ENCODE data around the gene SEL1L2. TPM values are rescaled to one million over a fixed set of nuclear protein-coding genes. Genes with fewer than 3 reads are reported as not detected.

The SEL1L2 gene
- polyA plus RNA-seq, 1 experiment: not detected

- Histone ChIP-seq H3K27ac (ENCODE audit: low read depth, low read length) (no peak overlapping the region), H3K9me3 (ENCODE audit: control insufficient read depth, insufficient read depth, low read length) (peaks cover 3% of the 10 kb centered on the region), H3K27me3 (ENCODE audit: control insufficient read depth, insufficient read depth, low read length) (no peaks in the 10 kb centered on the region), H3K4me3 (ENCODE audit: low read depth, low read length) (no peak overlapping the region)
- TF ChIP-seq CTCF (IDR thresholded peaks at IDR 0.05; ENCODE audit: low read depth, low read length): no peak
- ChIA-PET POLR2A (no interaction called here), CTCF (no interaction called here)
- DNase-seq (ENCODE audit: low read depth, low spot score): no peak
Measured at GRCh38 chr20:13909067-13909466, 81.3 kb downstream of the SEL1L2 start.

DNA sequence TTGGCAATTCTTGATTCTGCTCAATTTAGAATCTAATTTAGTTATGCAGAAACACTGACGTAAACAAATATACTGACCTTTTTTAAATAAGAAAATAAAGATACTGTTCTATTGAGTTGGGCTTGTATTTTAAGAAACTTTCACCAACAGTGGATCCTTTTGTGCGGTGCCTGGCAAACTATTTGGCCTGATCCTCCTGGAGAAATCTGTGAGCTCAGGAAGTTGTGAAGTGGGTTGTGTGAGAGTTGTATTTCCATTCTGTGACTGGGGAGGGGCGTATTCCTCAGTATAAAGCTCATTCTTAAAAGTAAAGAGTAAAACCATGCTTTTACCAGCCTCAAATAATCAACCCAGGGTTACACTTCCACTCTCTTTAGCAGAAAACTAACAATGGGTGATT lies 85.6 kb downstream of the SEL1L2 start:
- CTCF ChIA-PET: no interaction called here
- H3K4me3 ChIP-seq (ENCODE audit: low read depth, low read length): no peak overlapping the region
- H3K27ac ChIP-seq (ENCODE audit: low read depth, low read length): no peak overlapping the region
- POLR2A ChIA-PET: no interaction called here
- DNase-seq (ENCODE audit: low read depth, low spot score): no peak
- peaks cover 5% of the 10 kb centered on the region for H3K9me3 ChIP-seq (ENCODE audit: control insufficient read depth, insufficient read depth, low read length)
- no peaks in the 10 kb centered on the region for H3K27me3 ChIP-seq (ENCODE audit: control insufficient read depth, insufficient read depth, low read length)
- no peak for TF ChIP-seq CTCF (IDR thresholded peaks at IDR 0.05; ENCODE audit: low read depth, low read length)

DNA sequence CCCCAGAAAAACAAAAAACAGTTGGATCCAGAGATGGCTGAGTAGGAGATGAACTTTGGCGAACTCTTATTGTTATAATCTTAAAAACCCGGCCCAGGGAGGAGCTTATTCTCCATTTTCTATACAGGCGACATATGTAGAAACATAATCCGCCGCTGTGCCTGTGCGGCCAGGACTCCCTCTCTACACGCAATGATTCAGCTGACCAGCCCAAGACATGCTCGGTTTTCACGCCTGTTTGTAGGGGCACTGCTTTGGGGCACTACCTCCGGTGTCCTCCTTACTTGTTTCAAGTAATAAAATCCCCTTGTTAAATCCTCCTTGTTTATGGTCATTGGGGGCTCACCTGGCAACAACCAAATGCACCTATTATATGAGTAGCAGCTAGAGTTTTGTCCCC lies 89.9 kb downstream of the SEL1L2 start:
- H3K4me3 ChIP-seq (ENCODE audit: low read depth, low read length): no peak overlapping the region
- peaks cover 3% of the 10 kb centered on the region; the same call in 1 of the 2 replicates for H3K9me3 ChIP-seq (ENCODE audit: control insufficient read depth, insufficient read depth, low read length)
- H3K27me3 ChIP-seq (ENCODE audit: control insufficient read depth, insufficient read depth, low read length): no peaks in the 10 kb centered on the region
- DNase-seq (ENCODE audit: low read depth, low spot score): no peak
- TF ChIP-seq CTCF (IDR thresholded peaks at IDR 0.05; ENCODE audit: low read depth, low read length): no peak
- CTCF ChIA-PET: no interaction called here
- no peak overlapping the region for H3K27ac ChIP-seq (ENCODE audit: low read depth, low read length)
- POLR2A ChIA-PET: no interaction called here

- TF ChIP-seq CTCF (IDR thresholded peaks at IDR 0.05; ENCODE audit: low read depth, low read length): no peak
- Histone ChIP-seq H3K4me3 (ENCODE audit: low read depth, low read length) (no peak overlapping the region), H3K9me3 (ENCODE audit: control insufficient read depth, insufficient read depth, low read length) (peaks cover 3% of the 10 kb centered on the region; the same call in 1 of the 2 replicates), H3K27me3 (ENCODE audit: control insufficient read depth, insufficient read depth, low read length) (no peaks in the 10 kb centered on the region), H3K27ac (ENCODE audit: low read depth, low read length) (no peak overlapping the region)
- DNase-seq (ENCODE audit: low read depth, low spot score): no peak
- CTCF ChIA-PET: no interaction called here
- POLR2A ChIA-PET: no interaction called here
Measured at GRCh38 chr20:13898012-13898612, 92.3 kb downstream of the SEL1L2 start.

GRCh38 chr20:13891575-13891974 lies 98.8 kb downstream of the SEL1L2 start:
- H3K9me3 ChIP-seq (ENCODE audit: control insufficient read depth, insufficient read depth, low read length): peaks cover 3% of the 10 kb centered on the region; the same call in 1 of the 2 replicates
- ChIA-PET CTCF (interaction anchor here (0.7 kb wide), 1 partner anchor 138 kb away, joined by 4 read pairs; no protein-coding TSS in a partner anchor), POLR2A (no interaction called here)
- no peak overlapping the region for H3K27ac ChIP-seq (ENCODE audit: low read depth, low read length)
- H3K4me3 ChIP-seq (ENCODE audit: low read depth, low read length): no peak overlapping the region
- no peaks in the 10 kb centered on the region for H3K27me3 ChIP-seq (ENCODE audit: control insufficient read depth, insufficient read depth, low read length)
- TF ChIP-seq CTCF (IDR thresholded peaks at IDR 0.05; ENCODE audit: low read depth, low read length): no peak
- no peak for DNase-seq (ENCODE audit: low read depth, low spot score)

All from AG04450 (cell line).